HG02610 (cell line): ENCODE measurements around the gene SH3GLB1.
"Not testable (repeated sequence)": the region's sequence is repeated elsewhere in the genome, so short reads cannot be mapped to it uniquely, and the experiment has no call there.

Experiments
- ATAC-seq: cut with Tn5 transposase; IDR thresholded peaks from one replicate; pipeline ENCODE4 v1.9.1; 2021; ENCODE audit warnings: mild to moderate bottlenecking, moderate library complexity; ENCODE audit not compliant: unreplicated experiment

SH3GLB1 gene

DNA sequence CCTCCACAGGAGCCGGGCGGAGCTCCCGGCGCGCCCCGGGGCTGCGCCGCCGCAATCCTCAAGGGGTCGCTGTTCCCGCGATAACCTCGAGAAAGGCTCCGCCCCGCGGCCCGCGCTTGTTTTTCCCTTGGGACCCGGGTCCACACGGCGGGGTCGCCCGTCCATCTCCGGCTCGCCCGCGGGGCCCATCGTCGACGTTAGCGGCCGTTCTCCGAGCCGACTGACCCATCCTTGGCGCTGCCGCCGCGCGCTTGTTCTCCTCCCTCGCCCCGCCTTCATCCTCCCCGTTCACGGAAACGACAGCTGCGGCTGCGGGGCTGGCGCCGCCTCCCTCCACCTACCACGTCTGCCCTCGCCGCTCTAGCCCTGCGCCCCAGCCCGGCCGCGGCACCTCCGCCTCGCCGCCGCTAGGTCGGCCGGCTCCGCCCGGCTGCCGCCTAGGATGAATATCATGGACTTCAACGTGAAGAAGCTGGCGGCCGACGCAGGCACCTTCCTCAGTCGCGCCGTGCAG, at the start of gene SH3GLB1:
Gene SH3GLB1, plus strand, starts transcription at position 119 of the 514 bp plus-strand sequence. Its CDS starts 324 bp downstream, at position 443.
- ATAC-seq, result peak; percentile 89

DNA sequence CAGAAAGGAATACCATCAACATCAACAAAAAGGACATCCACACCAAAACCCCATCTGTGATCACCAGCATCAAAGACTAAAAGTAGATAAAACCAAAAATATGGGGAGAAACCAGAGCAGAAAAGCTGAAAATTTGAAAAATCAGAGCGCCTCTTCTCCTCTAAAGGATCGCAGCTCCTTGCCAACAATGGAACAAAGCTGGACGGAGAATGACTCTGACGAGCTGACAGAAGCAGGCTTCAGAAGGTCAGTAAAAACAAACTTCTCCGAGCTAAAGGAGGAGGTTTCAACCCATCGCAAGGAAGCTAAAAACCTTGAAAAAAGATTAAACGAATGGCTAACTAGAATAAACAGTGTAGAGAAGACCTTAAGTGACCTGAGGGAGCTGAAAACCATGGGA, 46.0 kb upstream of the SH3GLB1 start:
- ATAC-seq, result not testable (repeated sequence)

DNA sequence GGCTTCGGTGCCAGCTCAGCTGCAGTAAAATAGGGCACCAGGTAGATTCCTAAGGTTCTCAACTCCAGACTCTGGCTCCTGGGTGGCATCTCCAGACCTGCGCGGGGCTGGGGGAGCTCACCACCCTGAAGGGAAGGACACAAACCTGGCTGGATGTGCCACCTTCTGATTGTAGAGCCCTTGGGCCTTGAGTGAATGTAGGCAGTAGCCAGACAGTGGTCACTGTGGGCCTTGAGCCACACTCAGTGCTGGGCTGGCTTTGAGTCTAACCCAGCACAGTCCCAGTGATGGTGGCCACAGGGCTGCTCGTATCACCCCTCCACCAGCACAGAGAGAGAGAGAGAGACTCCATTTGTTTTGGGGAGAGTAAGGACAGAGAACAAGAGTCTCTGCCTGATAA, 38.0 kb upstream of the SH3GLB1 start:
- ATAC-seq, result no peak

DNA sequence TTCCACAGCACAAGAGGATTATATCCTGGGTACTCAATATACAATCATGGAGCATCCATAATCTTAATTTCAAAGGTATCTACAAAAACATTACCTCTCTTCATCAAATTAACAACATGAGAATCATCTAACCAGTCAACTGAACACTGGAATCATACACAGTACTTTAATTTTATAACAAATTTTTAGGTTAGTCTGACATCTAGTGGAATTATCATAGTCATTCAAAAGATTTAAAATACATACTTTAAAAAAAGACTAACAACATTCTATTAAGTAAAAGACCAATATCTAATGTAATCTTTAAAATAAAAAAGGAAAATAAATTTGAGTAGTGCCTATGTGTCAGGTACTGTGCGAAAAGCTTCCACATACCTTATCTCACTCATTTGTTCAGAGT, 16.8 kb upstream of the SH3GLB1 start:
- no peak for ATAC-seq

DNA sequence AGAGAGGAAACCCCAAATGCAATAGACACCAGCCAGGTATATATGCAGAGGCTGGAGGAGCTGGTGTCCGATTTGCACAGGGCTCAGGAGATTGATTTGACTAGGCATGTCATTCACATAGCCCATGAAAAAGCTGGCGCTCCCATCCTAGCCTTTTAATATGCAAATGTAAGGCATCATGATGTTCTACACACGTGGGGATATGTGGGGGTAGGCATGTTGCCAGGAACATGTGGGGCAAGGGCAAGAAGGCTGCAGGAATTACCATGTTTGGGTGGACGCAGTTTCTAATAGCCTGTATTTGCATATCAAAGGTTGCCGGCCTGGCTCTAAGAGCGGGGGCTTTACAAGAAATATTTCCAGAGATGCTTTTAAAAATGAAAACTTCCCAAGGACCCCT, 11.7 kb upstream of the SH3GLB1 start:
- no peak for ATAC-seq

DNA sequence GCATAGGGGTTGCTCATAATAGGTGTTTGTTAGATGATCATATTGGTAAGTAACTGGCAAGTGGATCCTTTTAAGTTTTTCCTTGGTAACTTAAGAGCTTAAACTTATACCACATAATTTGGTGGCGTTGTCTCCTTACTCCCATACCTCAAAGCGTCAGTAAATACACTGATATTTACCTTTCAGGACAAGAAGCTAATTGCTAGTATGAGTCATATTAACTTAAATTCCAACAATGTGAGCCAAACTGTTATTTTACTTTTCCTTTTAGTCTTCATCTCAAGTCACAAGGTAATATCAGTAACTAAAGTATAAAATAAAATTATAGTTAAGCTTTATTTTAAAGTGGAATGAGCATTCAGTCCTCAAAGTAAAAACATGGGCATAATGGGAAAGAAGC, 9.0 kb upstream of the SH3GLB1 start:
- ATAC-seq, result no peak

DNA sequence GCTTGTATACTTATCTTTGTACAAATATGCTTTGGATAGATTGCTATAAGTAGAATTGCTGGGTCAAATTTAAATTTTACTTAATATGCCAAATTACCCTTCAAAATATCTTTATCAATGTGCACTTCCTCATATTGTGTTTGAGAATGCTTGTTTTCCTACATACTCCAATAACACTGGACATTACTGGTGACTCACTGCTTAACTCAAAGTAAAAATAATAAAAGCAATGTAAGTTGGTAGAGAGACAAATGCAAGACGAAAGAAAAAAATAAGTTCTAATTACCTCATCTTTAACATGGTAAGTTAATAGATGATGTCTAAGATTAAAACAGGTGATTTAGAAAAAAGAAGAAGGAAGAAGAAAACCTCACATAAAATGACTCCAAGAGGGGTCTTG, 7.9 kb upstream of the SH3GLB1 start:
- ATAC-seq, result no peak

DNA sequence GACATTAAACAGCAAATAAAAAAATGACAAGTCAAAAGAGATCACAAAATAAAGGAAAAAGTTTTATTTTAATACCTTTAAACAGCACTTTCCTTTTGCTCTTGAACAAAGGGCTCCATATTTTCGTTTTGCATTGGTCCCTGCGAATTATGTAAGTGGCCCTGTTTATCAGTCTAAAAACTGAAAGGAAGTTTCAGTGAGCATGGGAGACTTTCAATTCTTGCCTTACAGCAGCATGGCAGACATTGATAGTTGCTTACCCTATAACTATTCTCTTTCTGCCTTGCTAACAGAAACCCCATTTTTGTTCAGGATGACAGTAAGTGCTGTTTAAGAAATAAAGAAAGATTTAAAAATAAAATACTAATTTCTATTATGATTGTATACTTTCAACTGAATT, 5.2 kb upstream of the SH3GLB1 start:
- ATAC-seq, result no peak

DNA sequence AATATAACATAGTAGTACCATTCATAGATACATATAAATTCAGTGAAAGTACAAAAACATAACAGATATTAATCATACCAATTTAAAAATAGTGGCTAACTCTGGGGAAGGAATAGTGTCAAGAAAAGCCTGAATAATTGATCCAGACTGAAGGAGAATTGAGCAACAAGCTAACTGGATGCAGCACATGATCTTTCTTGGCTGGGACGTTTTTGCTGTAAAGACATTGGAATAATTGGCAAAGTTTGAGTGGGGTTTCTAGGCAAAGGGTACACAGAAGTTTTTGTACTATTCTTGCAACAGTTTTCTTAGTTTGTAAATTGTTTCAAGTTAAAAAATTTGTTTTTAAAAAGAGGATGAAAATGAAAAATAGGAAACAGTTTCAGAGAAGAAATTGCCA, 2.6 kb upstream of the SH3GLB1 start:
- ATAC-seq, result no peak

DNA sequence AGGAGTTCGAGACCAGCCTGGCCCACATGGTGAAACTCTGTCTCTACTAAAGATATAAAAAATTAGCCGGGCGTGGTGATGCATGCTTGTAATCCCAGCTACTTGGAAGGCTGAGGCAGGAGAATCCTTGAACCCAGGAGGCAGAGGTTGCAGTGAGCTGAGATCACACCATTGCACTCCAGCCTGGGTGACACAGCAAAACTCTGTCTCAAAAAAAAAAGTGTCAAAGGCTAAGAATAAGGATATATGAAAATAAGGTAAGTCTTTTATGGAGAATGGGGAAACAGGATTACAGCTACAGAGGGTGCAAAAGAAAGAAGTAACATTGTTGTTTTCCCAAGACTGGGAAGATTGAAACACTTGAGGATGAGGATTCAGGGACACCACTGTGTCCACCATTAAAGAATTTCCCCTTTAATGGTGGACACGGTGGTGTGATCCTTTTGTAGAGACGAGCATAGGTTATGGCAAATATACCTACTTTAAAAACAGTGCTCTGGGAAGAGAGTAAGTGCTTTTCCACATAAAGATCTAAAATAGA, 1.4 kb upstream of the SH3GLB1 start:
- ATAC-seq, result not testable (repeated sequence)

DNA sequence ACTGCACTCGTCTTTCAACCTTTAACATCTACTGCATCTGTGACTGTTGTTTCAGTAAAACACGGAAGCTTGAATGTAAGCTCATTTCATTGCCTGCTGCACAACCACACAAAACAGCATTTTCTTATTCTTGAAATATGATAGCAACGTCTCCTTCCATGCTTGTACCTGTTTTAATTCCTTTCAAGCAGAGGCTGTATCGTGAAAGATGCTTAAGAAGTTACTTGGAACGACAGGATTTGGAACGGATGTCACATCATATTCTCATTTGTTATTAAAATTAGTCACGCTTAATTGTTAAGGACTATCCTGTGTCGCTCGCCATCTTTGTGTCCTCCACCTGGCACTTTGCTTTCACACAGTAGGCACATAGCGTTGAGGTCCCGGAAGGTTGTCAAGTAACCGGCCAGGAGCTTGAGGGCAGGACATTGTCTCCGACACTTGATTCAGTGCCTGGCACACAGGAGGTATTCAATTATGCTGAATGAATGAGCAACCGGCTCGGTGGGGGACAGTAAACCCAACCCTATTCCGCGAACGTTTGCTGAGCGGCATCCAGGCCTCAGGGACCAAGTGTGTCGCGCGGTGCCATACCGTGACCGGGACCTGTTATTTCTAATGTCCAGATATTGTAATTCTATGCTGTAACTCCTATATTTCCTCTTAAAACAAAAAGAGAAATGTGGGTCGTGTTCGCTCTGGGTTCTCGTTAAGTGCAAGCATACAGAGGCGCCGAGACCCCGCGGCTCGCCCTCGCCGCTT, 499 bp upstream of the SH3GLB1 start:
- peak; percentile 36 for ATAC-seq

DNA sequence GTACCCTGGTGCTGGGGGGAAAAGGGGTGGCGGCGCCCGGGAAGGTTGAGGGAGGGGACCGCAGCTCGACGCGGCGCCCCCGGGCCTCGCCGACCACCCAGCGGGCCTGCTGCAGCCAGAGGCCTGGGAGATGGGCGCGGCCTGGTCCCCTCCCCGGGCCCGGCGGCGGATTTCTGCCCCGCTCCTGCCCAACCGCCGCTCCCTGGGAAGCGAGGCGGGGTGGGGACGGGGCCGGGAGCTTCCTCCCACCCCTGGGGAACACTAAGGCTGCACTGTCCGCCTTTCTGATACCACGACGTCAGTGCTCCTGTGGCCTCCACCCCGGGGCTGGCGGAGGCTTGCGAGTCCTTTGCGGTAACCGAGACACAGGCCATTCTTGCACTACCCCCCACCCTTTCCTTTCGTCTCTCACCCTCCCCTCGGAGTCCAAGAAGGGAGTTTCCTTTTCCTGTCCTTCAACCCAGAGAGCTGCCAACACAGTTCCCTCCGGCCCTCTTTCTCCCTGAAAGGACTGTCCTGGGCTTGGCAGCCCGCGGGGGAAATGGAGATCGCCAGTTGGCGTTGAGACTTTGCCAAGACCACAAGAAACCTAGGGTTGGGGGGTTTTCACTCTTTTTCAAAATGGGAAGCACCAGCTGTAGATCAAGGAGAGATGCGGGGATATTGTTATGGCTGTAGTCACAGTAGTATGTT, 742 bp downstream of the SH3GLB1 start:
- ATAC-seq, result peak; percentile 31

DNA sequence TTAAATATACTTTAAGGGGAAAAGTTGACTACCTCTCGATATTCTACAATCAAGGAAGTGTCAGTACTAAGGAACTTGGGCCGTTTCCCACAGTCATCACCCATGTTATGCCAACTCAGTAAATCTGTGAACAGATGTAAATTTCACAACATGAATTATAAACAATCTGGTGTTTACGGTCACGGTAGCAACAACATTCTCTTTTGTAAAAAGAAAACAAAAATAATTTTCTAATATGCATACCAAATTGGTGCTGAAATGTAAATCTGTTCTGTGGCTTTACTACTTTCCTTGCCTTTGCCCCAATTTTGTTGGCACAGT, 1.2 kb downstream of the SH3GLB1 start:
- ATAC-seq, result no peak

DNA sequence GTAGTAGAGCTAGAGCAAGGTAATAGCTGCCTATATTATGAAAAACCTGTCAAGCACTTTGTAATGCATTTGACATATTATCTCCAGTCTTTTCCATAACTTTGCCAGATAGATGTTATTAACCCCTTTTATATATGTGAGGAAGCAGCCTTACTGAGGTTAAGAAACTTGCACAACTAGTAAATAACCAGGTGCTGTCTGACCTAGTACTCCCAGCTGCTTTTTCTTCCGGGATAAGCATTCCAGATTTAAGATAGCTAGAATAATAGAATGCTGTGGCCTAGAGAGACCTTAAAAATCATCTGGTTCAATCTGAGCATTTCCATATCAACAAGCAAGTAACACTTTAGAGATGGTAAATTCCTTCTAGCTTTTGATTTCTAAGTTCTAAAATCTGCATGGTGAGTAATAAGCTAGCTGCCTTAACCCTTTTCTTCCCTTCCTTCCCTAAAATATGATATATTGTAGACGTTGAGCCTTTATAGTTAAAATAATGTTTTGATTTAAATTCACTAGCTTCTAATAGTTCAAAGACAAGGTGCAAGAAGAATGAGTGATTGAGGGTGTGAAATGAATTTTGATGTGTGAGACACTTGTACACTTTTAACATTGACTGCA, 1.8 kb downstream of the SH3GLB1 start:
- ATAC-seq, result no peak

DNA sequence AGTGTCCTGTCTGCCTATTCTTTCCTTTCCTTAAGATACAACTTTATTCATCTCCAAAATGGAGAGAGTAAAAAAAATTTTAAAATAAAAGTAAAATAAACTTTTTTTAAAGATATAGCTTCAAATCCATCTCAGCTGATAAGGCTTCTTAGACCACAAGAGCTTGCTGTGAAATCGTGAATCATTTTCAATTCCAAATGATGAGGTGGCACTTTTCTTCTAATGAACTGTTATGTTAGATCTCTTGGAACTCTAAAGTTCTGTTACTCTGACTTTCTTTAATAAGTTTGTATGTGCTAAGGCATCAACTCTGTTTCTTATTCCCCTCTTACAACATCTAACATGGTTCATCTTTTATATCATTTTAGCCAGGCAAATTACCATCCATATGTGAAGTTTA, 4.5 kb downstream of the SH3GLB1 start:
- no peak for ATAC-seq

DNA sequence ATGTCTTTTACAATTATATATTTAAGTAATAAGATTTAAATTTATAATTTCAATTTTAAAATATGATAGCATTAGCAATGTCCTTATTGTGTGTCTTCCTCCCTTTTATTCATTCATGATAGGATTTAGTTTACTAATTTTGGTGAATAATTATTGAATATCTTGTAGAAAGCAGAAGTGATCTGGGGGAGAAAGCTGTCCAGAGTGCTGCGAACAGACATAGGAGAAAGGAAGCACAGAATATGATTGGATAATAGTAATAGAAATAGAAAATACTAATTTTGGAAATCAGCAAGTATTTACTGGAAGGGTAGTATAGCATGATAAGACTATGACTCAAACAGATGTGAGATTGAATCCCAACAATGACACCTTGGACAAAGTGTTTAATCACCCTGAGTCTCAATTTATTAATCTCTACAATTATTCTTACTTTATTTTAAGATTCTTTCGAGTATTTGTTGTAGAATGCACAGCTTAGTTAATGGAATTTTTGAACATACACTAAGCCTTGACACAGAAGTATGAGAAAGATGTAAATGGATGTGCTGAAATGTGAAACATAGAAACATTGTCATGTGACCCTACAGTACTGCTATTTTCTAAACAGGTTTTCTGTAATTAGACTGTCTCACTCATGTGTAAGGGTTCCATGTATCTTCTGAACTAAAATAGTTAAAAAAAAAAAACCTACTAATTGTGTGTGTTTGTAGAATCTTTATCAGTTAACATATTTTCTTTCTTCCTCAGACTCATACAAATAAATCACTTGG, 7.9 kb downstream of the SH3GLB1 start:
- no peak for ATAC-seq

DNA sequence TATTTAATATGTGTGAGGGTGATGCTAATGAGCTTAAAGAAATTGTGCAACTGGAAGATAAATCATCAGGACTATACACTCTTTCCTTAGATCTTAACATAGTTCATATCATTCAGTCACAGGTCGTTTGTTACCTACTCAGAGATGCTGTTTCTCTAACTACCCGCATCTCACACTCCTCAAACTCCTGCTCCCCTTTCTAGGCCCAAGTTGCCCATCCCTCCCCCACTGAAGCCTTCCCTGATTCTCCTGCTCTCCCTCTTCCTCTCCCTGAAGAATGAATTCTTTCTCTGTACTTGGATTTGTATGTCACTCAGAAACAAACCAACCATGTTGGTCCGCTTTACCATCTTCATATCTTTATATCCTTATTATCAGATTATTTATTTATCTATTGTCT, 9.1 kb downstream of the SH3GLB1 start:
- no peak for ATAC-seq

DNA sequence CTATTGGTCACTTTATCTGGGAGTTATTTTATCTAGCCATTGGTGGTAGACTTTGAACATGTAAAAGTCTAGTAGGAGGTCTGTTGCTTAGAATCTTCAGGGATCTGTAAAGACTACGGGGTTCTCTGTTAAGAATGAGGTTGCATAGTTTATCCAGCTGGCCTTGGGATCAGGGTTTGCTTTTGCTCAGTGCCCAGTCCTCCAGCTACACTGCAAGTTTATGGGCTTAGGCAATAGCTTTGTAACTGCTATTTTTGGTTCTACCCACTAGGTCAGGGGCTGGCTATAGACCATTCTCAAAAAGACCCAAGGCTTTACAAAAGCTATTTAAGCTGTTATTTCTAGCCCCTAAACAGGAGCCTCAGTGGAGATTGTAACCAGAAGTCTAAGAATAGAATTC, 9.8 kb downstream of the SH3GLB1 start:
- ATAC-seq, result no peak

DNA sequence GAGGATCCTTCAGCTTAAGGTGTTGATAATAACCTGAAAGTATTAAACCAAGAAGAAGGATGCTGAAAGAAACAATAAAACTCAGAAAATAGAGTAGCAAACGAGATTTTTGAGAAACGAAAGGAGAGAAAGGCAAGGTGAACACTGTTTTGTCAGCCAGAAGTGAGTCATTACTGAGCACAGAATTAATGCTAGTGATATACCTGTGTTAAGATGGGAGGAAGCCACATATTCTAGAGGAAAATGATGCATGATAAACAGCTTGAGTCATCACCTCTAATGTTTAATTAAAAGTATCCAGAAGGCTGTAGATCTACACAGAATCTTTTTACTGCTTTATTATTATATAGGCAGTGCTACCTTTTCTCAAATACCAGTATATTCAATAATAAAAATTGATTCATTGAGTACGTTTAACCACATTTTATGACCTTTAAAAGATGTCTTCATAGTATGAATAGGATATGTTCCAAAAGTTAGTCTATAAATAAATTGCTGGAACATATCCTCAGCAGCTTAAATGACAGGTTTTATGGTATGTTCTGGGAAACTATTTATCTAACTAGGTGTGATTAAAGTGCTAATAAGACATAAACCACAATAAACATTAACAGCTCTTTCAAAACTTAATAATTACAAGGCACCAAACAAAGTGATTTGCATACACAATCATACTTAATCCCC, 10.3 kb downstream of the SH3GLB1 start:
- no peak for ATAC-seq

DNA sequence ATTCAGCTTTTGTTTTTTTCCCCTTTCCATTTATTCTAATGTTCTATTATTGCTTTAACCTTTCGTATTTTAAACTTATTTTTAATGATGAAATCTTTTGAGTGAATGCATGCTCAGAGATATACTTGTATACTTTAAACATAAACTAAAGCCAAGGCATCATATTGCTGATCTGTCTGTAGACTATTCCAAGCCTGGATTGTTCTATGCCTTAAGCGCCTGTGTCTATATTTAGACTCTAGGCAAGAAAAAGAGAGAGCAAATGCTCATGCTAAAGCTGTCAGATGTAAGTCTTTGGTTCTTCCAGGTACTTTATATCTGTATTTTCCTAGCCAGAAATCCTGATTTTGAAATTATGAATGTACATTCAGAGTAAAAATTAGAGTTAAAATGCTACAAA, 14.4 kb downstream of the SH3GLB1 start:
- ATAC-seq, result no peak
